Measurements from ENCODE around the gene IP6K1.
"Not testable (repeated sequence)": the region's sequence is repeated elsewhere in the genome, so short reads cannot be mapped to it uniquely, and the experiment has no call there.

IP6K1 gene

DNA sequence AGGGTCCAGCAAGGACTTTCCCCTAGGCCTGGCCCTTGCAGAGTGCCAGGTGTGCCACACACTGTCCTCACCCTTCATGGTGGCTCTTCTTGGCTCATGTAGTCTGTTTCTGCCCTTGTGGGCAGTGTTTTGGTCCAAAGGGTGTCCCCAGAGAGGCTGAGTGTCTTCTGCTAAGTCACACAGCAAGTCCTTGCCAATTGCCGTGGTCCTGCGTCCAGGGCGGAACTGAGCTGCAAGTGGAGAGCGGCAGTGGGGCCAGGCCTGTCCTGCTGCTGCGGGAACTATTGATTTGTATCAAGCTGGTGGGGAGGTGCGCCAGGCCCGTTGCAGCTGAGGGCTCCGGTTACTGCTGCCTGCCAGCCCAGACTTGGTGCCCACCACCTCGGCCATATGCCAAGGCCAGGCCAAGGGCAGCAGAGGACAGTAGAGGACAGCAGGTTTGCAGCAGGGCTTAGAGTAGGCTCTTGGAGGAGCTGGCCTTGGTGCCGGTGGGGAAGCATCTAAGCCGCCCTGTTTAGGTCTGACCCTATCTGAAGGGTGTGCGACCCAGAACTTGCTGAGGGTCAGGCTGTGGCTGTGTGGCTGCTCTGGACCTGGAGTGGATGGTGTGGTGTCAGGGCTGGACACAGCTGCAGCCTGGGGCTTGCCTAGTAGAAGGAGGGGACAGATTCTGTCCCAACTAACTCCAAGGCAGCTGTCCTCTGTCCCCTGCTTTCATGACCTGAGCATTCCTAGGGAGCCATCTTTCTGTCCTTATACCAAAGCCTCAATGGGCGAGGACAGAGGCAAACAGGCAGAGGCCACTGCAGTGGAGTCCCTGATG lies 71.4 kb downstream of the IP6K1 start:
- no peak for DNase-seq

DNA sequence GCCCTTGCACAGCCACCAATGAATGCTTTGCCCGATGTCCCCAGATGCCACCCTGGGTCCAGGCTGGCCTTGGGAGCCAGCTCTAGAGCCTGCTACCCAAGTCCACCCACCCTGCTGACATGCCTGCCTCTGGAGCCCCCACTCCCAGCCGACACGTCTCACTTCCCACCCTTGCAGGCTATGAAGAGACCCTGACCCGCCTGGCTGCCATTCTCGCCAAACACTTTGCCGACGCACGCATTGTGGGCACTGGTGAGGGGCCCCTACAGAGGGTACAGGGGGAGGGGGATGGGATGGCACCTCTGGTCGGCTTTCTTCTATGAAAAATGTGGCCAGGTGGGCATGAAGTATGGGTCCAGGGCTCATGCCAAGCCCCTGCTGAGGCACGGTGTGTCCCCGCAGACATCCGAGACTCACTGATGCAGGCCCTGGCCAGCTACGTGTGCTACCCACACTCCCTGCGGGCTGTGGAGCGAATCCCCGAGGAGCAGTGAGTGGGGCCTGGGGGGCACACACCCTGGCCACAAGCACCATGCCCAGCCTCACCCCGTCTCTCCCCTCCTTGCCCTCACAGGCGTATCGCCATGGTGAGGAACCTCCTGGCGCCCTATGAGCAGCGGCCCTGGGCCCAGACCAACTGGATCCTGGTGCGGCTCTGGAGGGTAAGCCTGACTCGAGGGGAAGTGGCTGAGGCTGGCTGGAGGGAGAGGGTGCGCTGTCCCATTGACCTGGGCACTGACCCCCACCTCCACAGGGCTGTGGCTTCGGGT lies 72.8 kb downstream of the IP6K1 start:
- DNase-seq = no peak

DNA sequence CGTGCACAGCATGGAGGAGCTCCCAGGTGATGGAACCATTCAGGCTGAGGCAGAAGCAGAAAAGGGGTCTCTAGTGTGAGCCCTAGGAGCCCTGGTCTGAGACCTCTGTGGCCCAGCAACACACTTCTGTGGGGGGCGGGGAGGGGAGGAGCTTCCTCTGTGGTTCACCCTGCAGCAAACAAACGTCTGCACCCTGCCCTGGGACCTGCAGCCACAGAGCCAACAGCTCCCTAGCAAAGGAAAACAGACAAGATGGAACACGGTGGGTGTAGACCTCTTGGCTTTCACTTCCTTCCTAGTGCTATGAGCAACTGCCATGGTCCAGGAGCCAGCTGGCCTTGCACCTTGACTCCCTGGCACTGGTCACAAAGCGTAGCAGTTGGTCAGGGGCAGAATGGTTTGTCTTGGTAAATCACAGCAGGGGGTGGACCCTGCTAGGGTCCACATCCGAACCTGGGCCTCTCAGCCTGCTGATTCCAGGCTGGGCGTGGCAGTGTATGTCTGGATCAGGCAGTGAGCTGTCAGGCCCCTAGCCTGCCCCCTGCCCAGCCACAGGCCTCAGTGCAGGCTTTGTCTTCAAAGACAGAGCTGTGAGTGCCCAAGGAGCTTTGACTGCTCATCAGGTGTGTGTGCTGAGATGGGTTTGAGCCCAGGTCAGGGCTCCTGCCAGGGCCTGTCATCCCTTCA lies 73.6 kb downstream of the IP6K1 start:
- no peak for DNase-seq

DNA sequence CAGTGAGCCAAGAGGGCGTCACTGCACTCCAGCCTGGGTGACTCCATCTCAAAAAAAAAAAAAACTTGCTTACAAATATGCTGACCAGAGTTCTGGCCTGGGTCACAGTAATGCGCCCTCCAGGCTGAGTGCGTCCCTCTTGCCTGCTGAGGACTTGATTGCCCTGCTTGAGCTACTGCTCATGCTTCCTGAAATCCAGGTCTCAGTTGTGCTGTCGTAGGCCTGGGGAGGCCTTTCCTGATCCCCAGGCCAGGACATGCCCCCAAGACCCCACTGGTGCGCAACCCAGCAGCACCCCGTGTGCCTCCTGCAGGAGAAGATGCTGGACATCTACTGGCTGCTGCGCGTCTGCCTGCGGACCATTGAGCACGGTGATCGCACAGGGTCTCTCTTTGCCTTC lies 74.2 kb downstream of the IP6K1 start:
- DNase-seq = no peak

DNA sequence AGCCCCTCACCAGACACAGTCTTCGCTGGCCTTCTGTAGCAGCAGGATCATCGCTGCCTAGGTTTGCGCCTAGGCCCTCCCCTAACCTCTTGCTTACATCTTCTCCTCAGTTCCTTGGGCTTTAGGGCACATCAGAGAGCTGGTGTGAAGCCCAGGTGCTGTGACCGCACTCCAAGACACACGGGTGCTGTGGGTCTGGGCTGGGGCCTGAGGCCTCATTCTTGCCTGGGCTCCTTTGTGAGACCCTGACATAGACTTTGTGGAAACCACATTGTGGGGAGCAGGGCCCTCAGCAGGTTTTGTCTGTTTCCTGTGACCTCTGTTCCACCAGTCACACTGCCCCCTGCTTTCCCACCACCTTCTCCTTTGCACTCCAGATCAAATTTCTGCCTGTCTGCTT lies 74.9 kb downstream of the IP6K1 start:
- DNase-seq = no peak

DNA sequence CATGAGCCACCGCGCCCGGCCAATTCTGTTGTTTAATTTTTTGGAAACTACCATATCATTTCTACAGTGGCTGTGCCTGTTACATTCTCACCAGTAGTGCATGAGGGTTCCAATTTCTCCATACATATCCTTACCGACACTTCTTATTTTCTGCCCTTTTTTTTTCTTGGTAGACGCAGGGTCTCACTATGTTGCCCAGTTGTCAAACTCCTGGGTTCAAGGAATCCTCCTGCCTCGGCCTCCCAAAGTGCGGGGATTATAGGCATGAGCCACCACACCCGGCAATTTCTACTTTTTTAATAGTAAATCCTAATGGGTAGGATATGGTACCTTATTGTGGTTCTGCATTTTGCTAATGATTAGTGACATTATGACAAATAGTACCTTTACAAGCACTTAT lies 76.5 kb downstream of the IP6K1 start:
- no peak for DNase-seq

DNA sequence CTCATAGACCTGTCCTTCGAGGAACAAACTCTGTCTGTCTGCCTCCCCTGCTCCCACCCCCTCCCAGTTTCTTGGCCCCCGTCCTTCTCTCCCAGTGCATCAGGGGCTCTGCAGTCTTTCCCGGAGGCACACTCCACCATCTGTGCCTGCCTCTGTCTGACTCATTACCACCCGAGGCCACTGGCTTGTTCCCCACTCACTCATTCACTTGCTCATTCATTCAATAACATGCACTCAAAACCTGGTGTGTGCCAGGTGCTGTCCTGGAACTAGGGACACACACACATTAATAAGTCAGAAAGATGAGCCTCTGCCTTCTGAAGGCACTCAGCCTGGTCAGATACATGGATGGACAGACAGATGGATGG lies 79.2 kb downstream of the IP6K1 start:
- DNase-seq = peak in 1 of 56 donors; percentile 6

DNA sequence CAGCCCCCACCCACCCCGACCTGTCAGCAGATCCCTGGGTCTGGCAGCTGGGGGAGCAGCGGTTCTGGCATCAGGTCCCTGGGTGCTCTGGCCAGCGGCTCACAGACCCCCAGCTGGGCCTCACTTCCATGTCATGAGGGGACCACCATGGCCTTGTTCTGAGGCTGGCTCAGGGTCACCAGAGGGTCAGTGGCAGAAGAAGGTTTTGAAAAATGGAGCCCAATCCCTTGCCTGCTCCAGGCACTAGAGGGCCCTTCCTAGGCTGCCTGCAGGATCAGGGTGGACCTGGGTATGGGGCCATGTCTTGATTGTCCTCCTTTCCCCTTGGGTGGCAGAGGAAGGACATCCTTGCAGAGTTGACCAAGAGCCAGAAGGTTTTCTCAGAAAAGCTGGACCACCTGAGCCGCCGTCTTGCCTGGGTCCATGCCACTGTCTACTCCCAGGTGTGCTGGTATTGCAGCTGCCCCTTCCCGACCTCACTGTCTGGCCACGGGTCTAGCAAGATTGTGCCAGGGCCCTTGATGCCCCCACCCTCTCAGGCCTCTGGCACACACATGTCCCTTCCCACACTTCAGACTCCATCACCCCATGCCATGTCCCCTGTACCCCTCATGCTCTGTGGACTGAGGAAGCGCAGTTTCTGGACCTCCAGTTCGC lies 79.8 kb downstream of the IP6K1 start:
- no peak for DNase-seq

DNA sequence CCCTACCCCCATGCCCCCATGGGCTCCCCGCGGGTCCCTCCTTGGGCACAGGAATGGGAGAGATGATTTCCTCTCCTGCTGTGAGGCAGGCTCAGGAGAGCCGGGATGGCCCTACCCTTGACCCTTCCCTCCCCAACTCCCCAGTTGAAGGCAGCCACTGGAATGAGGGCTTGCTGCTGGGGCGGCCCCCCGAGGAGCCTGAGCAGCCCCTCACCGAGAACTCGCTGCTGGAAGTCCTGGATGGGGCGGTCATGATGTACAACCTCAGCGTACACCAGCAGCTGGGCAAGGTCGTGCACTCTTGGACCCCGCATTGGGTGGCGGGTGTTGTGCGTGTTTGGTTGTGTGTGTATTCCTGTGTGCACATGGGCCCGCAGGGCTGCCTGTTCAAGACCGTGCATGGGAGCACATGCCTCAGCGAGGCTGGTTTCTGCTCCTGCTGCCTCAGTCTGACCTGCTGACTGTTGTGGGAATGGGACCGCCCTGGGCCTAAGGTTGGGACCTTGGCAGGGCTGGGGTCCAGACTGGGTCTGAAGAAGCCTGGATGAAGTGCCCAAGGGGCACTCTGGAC lies 80.9 kb downstream of the IP6K1 start:
- no peak for DNase-seq

DNA sequence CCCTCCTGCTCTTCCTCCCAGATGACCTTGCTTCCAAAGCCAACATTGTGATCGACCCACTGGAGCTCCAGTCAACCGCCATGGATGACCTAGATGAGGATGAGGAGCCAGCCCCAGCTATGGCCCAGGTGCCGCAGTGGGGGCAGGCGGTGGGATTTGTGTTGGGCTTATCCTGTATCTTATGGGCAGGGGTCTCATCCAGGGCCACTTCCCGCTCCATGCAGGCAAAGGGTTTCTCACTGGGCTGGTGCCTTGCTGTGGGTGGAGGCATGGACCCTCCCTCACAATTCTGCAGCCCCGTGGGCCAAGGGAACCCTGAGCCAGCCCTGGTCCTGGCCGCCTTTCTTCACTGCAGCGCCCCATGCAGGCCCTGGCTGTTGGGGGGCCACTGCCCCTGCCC lies 81.7 kb downstream of the IP6K1 start:
- DNase-seq = no peak

DNA sequence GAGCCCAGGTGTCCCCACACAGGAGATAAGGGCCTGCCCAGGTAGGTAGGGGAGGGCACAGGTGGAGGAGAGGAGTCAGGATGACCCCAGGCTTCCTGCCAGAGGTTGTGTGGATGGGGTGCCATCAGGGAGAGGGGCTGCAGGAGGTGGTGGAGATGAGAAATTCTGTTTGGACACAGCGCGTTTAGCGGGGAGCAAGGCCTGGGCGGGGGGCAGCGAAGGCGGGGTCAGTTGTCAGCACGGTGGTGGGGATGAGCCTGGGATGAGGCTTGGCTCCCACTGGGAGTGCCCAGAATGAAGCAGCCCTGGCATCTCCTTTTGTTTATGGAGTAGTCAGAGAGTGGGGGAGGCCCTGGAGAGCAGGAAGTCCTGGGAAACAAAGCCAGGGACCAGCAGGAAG lies 82.4 kb downstream of the IP6K1 start:
- DNase-seq = no peak

DNA sequence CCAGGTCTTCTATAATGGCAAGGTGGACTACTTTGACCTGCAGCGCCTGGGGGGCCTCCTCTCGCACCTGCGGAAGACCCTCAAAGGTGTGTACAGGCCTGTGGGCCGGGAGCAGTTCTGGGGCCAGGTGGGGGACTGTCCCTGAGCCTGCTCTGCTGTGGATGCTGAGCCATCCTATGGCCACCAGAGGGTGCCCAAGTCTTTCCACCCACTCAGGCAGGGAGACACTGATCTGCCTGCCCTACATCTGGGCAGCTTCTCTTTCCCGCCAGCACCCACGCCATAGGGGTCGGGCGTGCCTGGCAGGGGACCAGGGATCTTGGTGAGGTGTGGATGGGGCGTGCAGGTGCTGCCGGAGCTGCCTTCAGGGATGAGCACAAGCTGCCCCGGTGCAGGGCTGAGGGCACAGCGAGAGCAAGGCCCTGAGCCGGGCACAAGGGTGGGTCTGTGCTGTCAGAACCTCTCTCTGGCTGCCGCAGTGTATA lies 82.9 kb downstream of the IP6K1 start:
- DNase-seq = peak in 30 of 56 donors; percentile 4 to 67 (median 32)

DNA sequence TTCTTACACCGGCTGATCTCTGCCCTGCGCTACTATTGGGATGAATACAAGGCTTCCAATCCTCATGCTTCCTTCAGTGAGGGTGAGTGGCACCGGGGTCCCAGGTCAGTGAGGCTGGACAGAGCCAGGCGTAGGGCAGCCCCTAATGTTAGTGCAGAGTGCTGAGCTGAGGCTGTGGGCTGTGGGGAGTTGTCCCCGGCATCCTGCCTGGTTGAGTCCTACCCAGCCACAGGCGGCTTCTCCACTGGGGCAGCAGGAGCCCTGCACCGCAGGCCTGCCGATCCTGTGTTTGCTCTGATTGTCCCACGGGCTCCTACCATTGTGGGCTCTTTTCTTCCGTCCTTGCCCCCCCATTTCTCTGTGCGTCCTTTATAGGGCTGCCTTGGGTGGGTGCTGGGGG lies 83.7 kb downstream of the IP6K1 start:
- no peak for DNase-seq

DNA sequence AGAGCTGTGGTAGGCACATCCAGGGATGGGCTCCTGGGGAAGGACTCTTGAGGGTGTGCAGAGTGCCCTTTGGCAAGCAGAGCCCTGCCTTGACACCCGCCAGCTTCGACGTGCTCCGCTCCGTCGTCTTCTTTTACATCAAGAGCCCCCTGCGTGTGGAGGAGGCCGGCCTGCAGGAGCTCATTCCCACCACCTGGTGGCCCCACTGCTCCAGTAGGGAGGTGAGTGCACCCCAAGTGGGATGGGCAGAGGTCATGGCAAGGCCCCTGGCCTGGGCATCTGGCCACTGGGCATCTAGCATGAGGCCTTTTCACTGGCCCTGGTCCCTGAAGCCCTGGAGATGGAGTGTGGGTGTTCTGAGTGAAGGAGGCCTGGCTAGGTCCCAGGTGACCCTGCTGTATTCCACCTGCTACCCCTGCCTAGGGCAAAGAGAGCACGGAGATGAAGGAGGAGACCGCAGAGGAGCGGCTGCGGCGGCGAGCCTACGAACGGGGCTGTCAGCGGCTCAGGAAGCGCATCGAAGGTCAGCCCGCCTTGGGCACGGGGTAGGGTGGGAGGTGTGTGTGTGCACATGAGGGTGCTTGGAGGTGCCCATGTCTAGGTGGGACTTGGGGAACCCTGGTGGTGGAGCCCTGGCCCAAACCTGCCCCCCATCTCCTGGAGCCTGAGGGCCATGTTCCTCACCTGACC lies 84.8 kb downstream of the IP6K1 start:
- no peak for DNase-seq

DNA sequence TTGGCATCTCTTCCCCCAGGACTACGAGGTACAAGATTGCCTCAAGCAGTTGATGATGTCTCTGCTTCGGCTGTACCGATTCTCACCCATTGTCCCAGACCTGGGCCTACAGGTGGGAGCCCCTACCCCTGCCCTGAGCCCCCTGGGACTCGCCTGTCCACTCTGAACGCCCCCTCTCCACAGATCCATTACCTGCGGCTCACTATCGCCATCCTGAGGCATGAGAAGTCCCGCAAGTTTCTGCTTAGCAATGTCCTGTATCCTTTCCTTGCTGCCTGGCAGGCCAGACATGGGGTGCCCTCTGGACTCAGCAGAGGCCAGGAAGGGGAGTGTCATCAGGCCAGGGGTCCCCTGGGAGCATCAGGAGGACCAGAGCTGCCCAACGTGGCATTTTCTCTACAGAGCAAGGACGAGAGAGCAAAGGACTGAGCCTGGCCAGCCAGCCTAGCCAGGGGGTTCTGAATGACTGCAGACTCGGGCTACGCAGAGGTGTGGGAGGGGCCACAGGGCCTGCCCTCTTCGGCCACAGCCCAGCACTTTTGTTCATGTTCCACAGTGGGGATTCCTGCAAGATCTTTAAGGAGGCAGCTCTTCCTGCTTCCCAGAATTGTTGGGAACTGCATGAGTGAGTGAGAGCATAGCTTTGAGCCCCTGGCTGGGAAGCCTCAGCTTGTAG lies 85.8 kb downstream of the IP6K1 start:
- no peak for DNase-seq

DNA sequence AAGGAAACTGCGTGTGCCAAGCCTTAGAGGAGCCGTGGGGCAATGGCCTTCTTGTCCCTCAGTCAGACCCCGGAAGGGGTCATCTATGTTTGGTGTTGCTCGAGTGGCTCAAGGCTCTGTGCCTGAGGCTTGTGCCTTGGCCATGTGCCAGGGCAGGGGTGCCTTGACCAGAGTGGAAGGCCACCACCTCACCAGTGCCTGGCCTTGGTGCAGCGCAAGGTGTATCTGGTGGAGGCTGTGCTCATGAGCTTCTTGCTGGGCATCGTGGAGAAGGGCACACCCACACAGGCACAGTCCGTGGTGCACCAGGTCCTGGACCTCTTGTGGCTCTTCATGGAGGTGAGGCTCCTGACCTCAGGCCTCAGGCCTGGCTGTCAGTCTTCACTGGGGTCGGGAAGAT lies 86.3 kb downstream of the IP6K1 start:
- DNase-seq = no peak

DNA sequence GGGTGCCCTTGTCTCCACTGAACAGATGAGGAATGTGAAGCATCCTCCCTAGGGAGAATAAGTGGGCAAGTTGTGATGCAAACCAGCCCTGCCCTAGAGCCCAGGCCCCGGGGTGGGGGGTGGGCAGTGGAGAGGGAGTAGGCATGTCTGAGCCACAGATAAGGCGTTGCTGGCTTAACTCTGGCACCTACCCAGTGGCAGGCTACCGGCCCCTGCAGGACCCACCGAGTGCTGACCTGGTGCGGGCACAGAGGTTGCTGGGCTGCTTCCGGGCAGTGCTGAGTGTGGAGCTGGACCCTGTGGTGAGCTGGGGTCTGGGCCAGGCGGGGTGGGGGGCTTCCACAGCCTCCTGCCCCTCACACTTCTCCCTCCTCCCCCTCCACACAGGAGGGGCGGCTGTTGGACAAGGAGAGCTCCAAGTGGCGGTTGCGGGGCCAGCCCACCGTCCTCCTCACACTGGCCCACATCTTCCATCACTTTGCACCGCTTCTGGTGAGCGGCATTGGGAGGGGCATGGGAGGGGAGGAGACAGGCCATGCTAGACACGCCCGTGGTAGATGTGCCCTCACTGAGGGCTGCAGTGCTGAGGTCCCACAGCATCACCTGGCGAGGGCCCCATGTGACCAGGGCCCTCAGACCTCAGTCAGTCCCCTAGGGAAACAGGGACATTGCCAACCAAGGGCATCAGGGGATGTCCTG lies 86.9 kb downstream of the IP6K1 start:
- no peak for DNase-seq

DNA sequence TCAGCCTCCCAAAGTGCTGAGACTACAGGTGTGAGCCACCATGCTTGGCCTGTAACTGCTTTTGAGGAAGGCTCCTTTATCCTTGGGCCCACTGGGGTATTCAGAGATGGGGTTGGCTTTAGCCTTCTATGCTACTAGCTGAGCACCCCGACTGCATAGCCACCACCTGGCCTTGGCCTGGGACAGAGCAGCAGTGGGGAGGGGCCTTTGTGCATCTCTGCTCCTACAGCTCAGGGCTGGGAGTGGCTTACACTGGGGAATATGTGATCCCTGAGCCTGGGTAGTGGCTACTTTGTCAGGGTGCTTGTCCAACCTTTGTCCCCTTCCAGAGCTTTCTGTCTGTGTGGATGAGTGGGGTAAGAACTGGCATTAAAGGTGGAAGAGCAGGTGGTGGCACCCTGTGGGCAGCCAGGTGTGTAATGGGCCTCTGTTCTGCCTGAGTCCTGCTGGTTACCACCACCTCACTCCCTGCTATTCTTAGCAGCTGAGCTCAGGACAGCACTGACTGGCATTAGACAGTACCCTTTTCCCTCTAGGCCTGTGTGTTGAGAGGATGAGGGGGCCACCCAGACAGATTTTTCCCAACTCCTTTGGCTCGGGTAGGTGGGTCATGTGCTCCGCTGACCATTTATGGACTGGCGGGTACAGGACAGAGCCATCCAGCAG lies 90.9 kb downstream of the IP6K1 start:
- not testable (repeated sequence) for DNase-seq
